HL-60 (cell line): ENCODE results near the gene UGT2B7.
"Not testable (repeated sequence)": the region's sequence is repeated elsewhere in the genome, so short reads cannot be mapped to it uniquely, and the experiment has no call there.

Source experiments
- GABPA ChIP-seq: IDR thresholded peaks from 2 replicates; pipeline ENCODE4 v1.6.1; 2012; ENCODE audit warnings: low read depth
- POLR2AphosphoS5 ChIP-seq: IDR thresholded peaks from 2 replicates; pipeline ENCODE4 v1.6.1; 2012; ENCODE audit warnings: low read depth
- TF ChIP-seq, protein P1 (sequence below): IDR thresholded peaks from one replicate; pipeline ENCODE4 v1.5.1; 2011; ENCODE audit warnings: low read length, control low read depth, inconsistent platforms; ENCODE audit not compliant: insufficient read depth

DNA sequence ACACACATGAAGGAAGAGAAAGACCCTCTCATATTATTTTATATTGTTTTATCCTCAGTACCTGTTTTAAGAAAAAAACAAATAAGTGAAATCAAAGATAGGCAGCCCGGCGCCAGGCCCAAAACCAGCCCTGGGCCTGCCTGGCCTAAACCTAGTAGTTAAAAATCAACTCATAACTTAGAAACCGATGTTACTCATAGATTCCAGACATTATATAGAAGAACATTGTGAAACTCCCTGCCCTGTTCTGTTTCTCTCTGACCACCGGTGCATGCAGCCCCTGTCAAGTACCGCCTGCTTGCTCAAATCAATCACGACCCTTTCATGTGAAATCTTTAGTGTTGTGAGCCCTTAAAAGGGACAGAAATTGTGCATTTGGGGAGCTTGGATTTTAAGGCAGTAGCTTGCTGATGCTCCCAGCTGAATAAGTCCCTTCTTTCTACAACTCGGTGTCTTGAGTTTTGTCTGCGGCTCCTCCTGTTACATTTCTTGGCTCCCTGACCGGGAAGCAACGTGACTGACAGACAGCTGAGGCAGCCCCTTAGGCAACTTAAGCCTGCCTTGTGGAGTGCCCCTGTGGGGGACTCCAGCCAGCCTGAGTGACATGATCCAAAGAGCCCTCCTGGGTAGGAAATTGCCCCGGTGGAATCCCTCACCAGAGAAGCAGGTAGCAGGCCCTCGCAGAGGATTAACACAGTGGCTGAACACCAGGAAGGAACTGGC is 45.3 kb upstream of the UGT2B7 start:
- not testable (repeated sequence) for TF ChIP-seq POLR2AphosphoS5, GABPA
- TF ChIP-seq, protein P1, sequence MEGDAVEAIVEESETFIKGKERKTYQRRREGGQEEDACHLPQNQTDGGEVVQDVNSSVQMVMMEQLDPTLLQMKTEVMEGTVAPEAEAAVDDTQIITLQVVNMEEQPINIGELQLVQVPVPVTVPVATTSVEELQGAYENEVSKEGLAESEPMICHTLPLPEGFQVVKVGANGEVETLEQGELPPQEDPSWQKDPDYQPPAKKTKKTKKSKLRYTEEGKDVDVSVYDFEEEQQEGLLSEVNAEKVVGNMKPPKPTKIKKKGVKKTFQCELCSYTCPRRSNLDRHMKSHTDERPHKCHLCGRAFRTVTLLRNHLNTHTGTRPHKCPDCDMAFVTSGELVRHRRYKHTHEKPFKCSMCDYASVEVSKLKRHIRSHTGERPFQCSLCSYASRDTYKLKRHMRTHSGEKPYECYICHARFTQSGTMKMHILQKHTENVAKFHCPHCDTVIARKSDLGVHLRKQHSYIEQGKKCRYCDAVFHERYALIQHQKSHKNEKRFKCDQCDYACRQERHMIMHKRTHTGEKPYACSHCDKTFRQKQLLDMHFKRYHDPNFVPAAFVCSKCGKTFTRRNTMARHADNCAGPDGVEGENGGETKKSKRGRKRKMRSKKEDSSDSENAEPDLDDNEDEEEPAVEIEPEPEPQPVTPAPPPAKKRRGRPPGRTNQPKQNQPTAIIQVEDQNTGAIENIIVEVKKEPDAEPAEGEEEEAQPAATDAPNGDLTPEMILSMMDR: not testable (repeated sequence)
